ENCODE measurements around the gene MOGAT1.

DNA sequence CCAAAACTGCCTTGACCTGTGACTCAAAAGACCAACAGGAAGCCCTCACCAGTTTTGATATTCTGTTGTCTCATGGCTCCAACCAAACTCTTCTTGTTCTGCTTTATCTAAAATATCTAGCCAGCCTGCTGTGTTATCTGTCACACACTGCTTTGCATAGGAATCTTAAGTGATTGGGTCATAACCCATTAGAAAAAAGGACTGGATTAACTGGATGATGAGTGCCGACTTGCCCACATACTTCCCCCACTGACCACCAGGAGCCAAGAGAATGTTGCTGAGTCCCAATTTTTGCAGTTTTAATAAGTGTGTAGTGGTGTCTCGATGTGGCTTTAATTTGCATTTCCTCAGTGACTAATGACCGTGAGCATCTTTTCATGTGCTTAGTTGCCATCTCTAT, 6.5 kb downstream of the MOGAT1 start:
- TF ChIP-seq FOXM1 (IDR thresholded peaks at IDR 0.05; ENCODE audit: low read depth) (no peak), POLR2AphosphoS5 (IDR thresholded peaks at IDR 0.05; ENCODE audit: low read depth, low read length) (no peak), GABPA (IDR thresholded peaks at IDR 0.05; ENCODE audit: low read depth) (no peak), EP300 (IDR thresholded peaks at IDR 0.05; ENCODE audit: borderline replicate concordance in 1 of 2, low read depth in 1 of 2, low read length in 1 of 2) (no peak), RCOR1 (IDR thresholded peaks at IDR 0.05; ENCODE audit: low read length) (no peak), MEF2A (IDR thresholded peaks at IDR 0.05; ENCODE audit: borderline replicate concordance, low read depth) (no peak)
- TF ChIP-seq, protein P1, sequence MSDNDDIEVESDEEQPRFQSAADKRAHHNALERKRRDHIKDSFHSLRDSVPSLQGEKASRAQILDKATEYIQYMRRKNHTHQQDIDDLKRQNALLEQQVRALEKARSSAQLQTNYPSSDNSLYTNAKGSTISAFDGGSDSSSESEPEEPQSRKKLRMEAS (IDR thresholded peaks at IDR 0.05; ENCODE audit: low read depth), result no peak
- TF ChIP-seq, protein P2, sequence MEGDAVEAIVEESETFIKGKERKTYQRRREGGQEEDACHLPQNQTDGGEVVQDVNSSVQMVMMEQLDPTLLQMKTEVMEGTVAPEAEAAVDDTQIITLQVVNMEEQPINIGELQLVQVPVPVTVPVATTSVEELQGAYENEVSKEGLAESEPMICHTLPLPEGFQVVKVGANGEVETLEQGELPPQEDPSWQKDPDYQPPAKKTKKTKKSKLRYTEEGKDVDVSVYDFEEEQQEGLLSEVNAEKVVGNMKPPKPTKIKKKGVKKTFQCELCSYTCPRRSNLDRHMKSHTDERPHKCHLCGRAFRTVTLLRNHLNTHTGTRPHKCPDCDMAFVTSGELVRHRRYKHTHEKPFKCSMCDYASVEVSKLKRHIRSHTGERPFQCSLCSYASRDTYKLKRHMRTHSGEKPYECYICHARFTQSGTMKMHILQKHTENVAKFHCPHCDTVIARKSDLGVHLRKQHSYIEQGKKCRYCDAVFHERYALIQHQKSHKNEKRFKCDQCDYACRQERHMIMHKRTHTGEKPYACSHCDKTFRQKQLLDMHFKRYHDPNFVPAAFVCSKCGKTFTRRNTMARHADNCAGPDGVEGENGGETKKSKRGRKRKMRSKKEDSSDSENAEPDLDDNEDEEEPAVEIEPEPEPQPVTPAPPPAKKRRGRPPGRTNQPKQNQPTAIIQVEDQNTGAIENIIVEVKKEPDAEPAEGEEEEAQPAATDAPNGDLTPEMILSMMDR (IDR thresholded peaks at IDR 0.05), result peak; percentile 20; the same call in 1 of the 2 replicates

Data from SK-N-SH (cell line).